Activated CD8-positive, alpha-beta T cell treated with anti-CD3 and anti-CD28 coated beads, Interleukin-2, amount 10 ng/mL, durations not matched to agents 7 days and 5 days (primary cell): ENCODE data around the gene PLA2G4B. TPM values are rescaled to one million over a fixed set of nuclear protein-coding genes. Genes with fewer than 3 reads are reported as not detected.

ENCODE experiments used
- ATAC-seq: fragments of 150-1000 bp; cut with Tn5 transposase; one replicate; pipeline ENCODE4 v1.10.0; 2021; ENCODE audit warnings: moderate library complexity
- CTCF ChIA-PET: fragments of 350-600 bp; sonication (Branson Sonifier 250); formaldehyde crosslinking; loops from one replicate; lab custom pipeline; 2021; ENCODE audit warnings: antibody characterized with exemption; lab: Charles Lee
- POLR2A ChIA-PET: fragments of 350-600 bp; sonication (Branson Sonifier 250); formaldehyde crosslinking; loops from one replicate; lab custom pipeline; 2021; ENCODE audit warnings: antibody characterized with exemption; lab: Charles Lee
- DNase-seq: peaks from one replicate; pipeline ENCODE4 v3.0.0-alpha.2; 2020
- H3K27ac Mint-ChIP-seq: one replicate; pipeline ENCODE4 v1.8.0; 2021; ENCODE audit warnings: mild to moderate bottlenecking, mixed read lengths
- H3K27me3 Mint-ChIP-seq: one replicate; pipeline ENCODE4 v1.8.0; 2021; ENCODE audit warnings: low read depth, mixed read lengths
- H3K36me3 Mint-ChIP-seq: one replicate; pipeline ENCODE4 v1.8.0; 2021; ENCODE audit warnings: low read depth, mixed read lengths
- H3K4me1 Mint-ChIP-seq: one replicate; pipeline ENCODE4 v1.8.0; 2021; ENCODE audit warnings: low read depth, mixed read lengths
- H3K4me3 Mint-ChIP-seq: one replicate; pipeline ENCODE4 v1.8.0; 2021; ENCODE audit warnings: mild to moderate bottlenecking, mixed read lengths
- H3K9me3 Mint-ChIP-seq: one replicate; pipeline ENCODE4 v1.8.0; 2022; ENCODE audit warnings: mixed read lengths; ENCODE audit not compliant: insufficient read depth
- total RNA-seq, 2 experiments: library from RNA; stranded (reverse); gene quantifications; one replicate each; pipeline ENCODE4 v1.2.3, GENCODE V29; 2021

Gene PLA2G4B
- total RNA-seq, 2 experiments from 2014 or later: 8.9 to 13.1 TPM

DNA sequence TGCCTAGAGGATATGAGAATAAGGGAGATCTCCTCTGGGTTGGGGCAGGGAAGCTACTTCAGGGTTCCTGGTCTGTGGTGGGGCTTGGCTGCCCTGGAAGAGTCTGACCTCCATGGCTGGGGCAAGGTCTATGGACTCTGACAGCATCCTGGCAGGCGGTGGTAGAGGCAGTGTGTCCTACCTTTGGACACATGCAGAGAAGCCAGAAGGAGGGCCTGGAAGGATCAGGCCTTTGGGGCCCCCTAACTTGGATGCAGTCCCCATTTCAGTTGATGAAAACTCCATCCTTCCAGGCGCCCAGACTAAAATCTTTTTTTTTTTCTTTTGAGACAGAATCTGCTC, 44.8 kb downstream of the PLA2G4B start:
- DNase-seq: no peak
- Mint-ChIP-seq H3K9me3 (no peaks in the 10 kb centered on the region), H3K36me3 (no peaks in the 10 kb centered on the region), H3K27me3 (peaks cover 14% of the 10 kb centered on the region), H3K4me3 (no peak overlapping the region), H3K27ac (no peak overlapping the region), H3K4me1 (peaks cover 24% of the 10 kb centered on the region)
- ATAC-seq: no peak
- POLR2A ChIA-PET: no interaction called here
- CTCF ChIA-PET: interaction anchor here (0.9 kb wide), 1 partner anchor 19 kb away, joined by 3 read pairs; no protein-coding TSS in a partner anchor

DNA sequence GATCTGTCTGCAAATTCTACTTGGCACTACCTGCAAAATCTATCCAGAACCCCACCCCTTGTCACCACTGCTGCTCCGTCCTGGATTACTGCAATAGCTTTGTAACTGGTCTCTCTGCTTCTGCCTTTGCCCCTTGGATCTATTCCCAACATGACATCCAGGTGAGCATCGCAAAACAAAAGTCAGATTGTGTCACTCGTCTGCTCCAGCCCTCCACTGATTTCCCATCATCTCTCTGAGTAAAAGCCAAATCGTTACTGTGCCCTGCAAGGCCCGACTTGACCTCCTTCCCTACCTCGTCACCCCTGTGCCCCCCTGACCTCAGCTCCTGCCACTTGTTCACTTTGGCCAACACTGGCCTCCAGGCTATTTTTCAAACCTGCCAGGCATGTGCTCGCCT, 45.8 kb downstream of the PLA2G4B start:
- ATAC-seq: no peak
- DNase-seq: no peak
- Mint-ChIP-seq H3K4me1 (peaks cover 34% of the 10 kb centered on the region), H3K4me3 (no peak overlapping the region), H3K27me3 (peaks cover 14% of the 10 kb centered on the region), H3K36me3 (no peaks in the 10 kb centered on the region), H3K9me3 (no peaks in the 10 kb centered on the region), H3K27ac (no peak overlapping the region)
- ChIA-PET POLR2A (no interaction called here), CTCF (interaction anchor here (0.8 kb wide), 1 partner anchor 20 kb away, joined by 3 read pairs; no protein-coding TSS in a partner anchor)

DNA sequence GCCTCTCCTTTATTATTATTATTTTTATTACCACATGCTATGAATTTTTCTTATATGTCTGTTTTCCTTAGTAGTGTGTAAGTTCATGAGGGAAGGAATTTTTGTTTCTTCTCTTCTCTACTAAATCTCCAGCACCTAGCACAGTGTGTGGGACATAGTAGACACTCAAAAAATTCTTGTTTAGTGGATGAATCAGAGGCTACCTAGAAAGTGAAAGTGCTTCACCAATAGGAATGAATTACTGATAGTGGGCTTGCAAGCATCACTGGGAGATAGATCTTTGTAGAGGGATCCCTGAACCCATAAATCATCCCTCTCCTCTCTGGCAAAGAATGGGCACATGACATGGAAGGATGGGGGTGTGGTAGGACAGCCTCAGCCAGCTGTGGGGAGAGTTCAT, 46.7 kb downstream of the PLA2G4B start:
- CTCF ChIA-PET: no interaction called here
- Mint-ChIP-seq H3K9me3 (no peaks in the 10 kb centered on the region), H3K4me3 (no peak overlapping the region), H3K27me3 (peaks cover 14% of the 10 kb centered on the region), H3K36me3 (no peaks in the 10 kb centered on the region), H3K4me1 (peaks cover 34% of the 10 kb centered on the region), H3K27ac (peak overlapping the region; percentile 64)
- ATAC-seq (no peak), DNase-seq (no peak)
- POLR2A ChIA-PET: no interaction called here

DNA sequence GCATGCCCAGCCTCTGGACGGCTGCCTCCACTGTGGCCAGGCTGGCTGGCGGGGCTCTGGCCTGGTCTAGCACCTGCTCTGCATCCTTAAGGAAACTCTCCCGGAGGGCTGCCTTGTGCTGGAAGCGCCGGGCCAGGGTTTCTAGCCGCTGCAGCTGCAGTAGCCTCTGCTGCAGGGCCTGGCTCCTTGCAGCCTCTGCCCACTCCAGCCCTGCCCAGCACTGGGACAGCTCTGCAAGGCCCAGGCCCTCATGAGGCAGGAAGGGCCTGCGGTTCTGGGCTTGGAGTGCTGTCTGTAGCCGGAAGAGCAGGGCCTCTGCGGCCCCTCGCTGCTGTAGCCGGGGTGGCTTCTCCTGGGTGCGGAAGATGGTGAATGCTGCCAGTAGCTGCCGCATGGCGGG, 47.2 kb downstream of the PLA2G4B start:
- POLR2A ChIA-PET: no interaction called here
- no peak overlapping the region for H3K27ac Mint-ChIP-seq
- ATAC-seq: no peak

DNA sequence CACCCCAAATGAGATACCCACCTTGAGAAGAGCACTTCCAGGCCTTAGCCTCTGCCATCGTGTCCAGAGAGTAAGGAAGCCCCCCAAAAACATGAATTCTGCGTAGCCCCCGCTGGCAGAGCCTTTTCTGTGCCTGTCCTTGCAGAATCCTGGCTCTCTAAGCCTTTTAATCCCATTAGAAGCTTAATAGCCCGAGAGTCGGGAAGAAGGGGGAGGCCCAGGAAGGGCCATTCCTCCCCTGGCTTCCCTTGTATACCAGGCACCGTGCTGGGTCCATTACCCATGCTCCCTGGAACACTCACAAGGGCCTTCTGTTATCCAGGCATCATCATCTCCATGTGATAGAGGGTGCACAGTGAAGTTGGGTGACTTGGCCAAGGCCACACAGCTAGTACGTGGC, 48.1 kb downstream of the PLA2G4B start:
- H3K9me3 Mint-ChIP-seq: no peaks in the 10 kb centered on the region
- ATAC-seq (no peak), DNase-seq (no peak)
- H3K27ac Mint-ChIP-seq: no peak overlapping the region
- H3K36me3 Mint-ChIP-seq: no peaks in the 10 kb centered on the region
- POLR2A ChIA-PET: no interaction called here
- H3K27me3 Mint-ChIP-seq: peaks cover 5% of the 10 kb centered on the region
- peaks cover 28% of the 10 kb centered on the region for H3K4me1 Mint-ChIP-seq
- CTCF ChIA-PET: interaction anchor here (0.8 to 1.3 kb wide), 2 partner anchors 18 to 112 kb away, joined by 3 read pairs; partner anchors contain the start of gene MAPKBP1
- H3K4me3 Mint-ChIP-seq: no peak overlapping the region

More for the DNA sequence above, 47.2 kb downstream of the PLA2G4B start:
- Mint-ChIP-seq H3K27me3 (peaks cover 11% of the 10 kb centered on the region), H3K9me3 (no peaks in the 10 kb centered on the region), H3K4me1 (peaks cover 34% of the 10 kb centered on the region), H3K36me3 (no peaks in the 10 kb centered on the region), H3K4me3 (no peak overlapping the region)
- no peak for DNase-seq
- CTCF ChIA-PET: interaction anchor here (1.3 kb wide), 1 partner anchor 112 kb away, joined by 3 read pairs; the partner anchor contains the start of gene MAPKBP1

DNA sequence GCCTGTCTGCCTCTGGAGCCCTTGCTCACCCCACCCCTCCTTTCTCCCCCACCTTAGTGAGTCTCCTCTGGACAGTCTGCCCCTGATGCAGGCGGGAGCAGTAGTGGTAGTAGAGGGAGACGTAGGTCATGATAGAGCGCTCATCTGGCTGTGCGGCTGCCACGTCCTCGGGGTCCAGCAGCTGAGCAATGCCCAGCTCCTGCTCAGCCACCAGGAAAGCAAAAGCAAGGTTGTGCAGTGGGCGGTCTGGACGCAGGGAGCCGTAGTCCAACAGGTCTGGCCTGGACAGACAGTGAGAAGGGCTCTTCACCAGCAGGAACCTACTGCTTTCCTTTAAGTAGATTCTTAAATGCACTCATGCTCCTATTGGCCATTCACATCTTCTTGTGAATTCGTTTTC, 48.5 kb downstream of the PLA2G4B start:
- ATAC-seq (no peak), DNase-seq (no peak)
- peaks cover 28% of the 10 kb centered on the region for H3K4me1 Mint-ChIP-seq
- H3K27ac Mint-ChIP-seq: no peak overlapping the region
- no peaks in the 10 kb centered on the region for H3K36me3 Mint-ChIP-seq
- H3K27me3 Mint-ChIP-seq: peaks cover 5% of the 10 kb centered on the region
- H3K9me3 Mint-ChIP-seq: no peaks in the 10 kb centered on the region
- H3K4me3 Mint-ChIP-seq: no peak overlapping the region
- ChIA-PET POLR2A (no interaction called here), CTCF (interaction anchor here (0.8 kb wide), 1 partner anchor 17 kb away, joined by 3 read pairs; no protein-coding TSS in a partner anchor)

DNA sequence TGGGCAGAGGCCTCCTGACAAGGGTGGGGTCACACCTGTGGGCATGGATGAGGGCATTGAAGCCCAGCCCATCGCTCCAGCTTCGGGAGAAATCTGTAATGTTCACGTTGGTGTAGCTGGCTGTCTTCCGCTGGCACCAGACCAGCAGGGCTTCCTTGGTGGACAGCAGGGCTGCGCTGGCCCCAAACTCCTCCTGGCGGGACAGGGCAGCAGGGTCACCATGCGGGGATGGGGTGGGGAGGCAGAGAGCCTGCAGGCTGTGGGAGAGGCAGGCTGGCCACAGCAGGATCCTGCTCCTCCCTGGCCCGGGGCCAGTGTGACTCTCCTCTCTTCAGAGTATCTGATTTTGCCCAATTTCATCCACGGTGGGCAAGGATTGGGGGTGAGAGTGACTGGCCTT, 49.2 kb downstream of the PLA2G4B start:
- DNase-seq (no peak), ATAC-seq (no peak)
- H3K27me3 Mint-ChIP-seq: peaks cover 2% of the 10 kb centered on the region
- no peak overlapping the region for H3K4me3 Mint-ChIP-seq
- H3K4me1 Mint-ChIP-seq: peaks cover 32% of the 10 kb centered on the region
- no peaks in the 10 kb centered on the region for H3K36me3 Mint-ChIP-seq
- H3K27ac Mint-ChIP-seq: no peak overlapping the region
- ChIA-PET CTCF (interaction anchor here (1.3 kb wide), 1 partner anchor 16 kb away, joined by 4 read pairs; no protein-coding TSS in a partner anchor), POLR2A (interaction anchor here (0.7 kb wide), 1 partner anchor 395 kb away, joined by 3 read pairs; no protein-coding TSS in a partner anchor)
- no peaks in the 10 kb centered on the region for H3K9me3 Mint-ChIP-seq

DNA sequence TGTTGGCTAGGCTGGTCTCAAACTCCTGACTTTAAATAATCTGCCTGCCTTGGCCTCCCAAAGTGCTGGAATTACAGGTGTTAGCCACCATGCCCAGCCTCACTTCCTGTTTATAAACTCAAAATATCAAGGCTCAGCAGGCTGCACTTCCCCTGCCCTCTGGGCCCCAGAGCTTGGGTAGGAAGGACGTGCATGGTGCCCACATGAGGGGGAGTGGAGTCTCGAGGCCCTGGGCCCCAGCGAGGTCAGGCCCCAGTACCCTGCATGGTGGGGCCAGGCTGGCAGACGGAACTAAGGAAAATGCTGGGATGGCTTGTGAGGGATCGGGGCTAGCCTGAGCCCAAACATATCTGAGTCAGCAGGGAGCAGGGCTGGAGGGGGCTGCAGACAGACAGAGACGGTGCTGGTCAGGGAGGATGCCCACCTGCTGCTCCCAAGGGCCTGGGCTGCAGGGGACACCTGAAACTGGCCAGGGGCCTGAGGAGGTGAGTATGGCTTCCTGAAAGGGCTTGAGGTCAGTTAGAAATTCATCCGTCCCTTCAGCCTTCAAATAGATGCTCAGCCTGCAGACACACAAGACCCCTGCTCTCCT, 50.1 kb downstream of the PLA2G4B start:
- Mint-ChIP-seq H3K27ac (peak overlapping the region; percentile 71), H3K36me3 (no peaks in the 10 kb centered on the region), H3K27me3 (peaks cover 2% of the 10 kb centered on the region), H3K4me1 (peaks cover 40% of the 10 kb centered on the region), H3K9me3 (no peaks in the 10 kb centered on the region), H3K4me3 (no peak overlapping the region)
- CTCF ChIA-PET: interaction anchor here (1.3 kb wide), 1 partner anchor 15 kb away, joined by 4 read pairs; no protein-coding TSS in a partner anchor
- ATAC-seq (peak; percentile 28), DNase-seq (no peak)
- POLR2A ChIA-PET: no interaction called here

DNA sequence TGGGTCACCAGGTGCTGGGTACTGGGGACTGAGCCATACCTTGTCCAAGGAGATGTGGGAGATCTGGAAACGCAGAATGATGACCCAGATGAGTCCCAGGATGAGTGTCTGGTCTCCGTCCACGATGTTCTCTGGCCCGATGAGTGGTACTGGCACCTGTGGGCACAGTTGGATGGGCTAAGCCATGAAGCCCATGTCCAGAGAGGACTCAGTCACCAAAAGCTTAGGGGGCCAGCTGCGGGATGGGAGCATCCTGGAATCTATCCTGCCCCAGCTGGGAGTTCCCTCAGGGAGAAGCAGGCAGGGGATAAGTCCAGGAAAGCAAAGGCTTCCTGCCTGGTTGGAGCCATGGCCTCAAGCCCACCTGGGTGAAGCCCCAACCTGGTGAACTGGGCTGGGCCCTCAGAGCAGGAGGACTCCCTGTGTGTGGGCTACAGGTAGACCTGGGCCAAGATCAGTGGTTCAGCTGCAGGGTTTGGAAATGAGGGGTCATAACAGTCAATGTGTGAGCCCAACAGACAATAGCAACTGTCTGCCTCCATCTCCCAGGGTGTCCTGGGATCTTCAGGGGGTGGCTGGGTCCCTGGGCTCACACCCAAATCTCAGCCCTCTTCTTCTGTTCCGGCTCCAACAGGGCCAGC, 51.5 kb downstream of the PLA2G4B start:
- DNase-seq (no peak), ATAC-seq (no peak)
- no peaks in the 10 kb centered on the region for H3K9me3 Mint-ChIP-seq
- H3K36me3 Mint-ChIP-seq: no peaks in the 10 kb centered on the region
- H3K27ac Mint-ChIP-seq: peak overlapping the region; percentile 59
- H3K4me3 Mint-ChIP-seq: no peak overlapping the region
- ChIA-PET CTCF (interaction anchor here (1.3 kb wide), 1 partner anchor 47 kb away, joined by 3 read pairs; no protein-coding TSS in a partner anchor), POLR2A (no interaction called here)
- peaks cover 54% of the 10 kb centered on the region for H3K4me1 Mint-ChIP-seq
- no peaks in the 10 kb centered on the region for H3K27me3 Mint-ChIP-seq

DNA sequence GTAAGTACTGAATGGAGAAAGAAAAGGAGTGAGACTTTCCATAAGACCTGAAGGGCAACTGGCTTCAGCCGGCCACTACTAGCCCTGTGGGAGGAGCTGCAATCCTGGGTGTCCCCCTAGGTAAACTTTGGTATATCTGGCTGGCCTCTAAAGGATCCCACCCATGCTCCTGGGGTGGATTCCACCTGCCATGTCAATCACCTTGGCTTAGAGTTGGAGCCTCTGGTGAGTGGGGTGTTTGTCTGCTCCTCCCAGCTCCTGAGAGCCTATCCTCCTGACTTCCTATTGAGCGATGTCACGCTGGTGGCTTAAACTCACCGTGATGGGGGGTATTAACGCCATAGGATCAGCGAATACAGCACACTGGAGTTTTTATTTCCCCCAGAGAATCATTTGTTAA, 52.6 kb downstream of the PLA2G4B start:
- Mint-ChIP-seq H3K9me3 (no peaks in the 10 kb centered on the region), H3K4me3 (no peak overlapping the region), H3K4me1 (peaks cover 60% of the 10 kb centered on the region), H3K27ac (no peak overlapping the region), H3K36me3 (no peaks in the 10 kb centered on the region), H3K27me3 (no peaks in the 10 kb centered on the region)
- ChIA-PET CTCF (interaction anchor here (1.4 kb wide), 1 partner anchor 117 kb away, joined by 6 read pairs; the partner anchor contains the start of gene MAPKBP1), POLR2A (interaction anchor here (0.7 kb wide), 2 partner anchors 15 to 190 kb away, joined by 3 read pairs; no protein-coding TSS in a partner anchor)
- ATAC-seq: no peak
- no peak for DNase-seq

DNA sequence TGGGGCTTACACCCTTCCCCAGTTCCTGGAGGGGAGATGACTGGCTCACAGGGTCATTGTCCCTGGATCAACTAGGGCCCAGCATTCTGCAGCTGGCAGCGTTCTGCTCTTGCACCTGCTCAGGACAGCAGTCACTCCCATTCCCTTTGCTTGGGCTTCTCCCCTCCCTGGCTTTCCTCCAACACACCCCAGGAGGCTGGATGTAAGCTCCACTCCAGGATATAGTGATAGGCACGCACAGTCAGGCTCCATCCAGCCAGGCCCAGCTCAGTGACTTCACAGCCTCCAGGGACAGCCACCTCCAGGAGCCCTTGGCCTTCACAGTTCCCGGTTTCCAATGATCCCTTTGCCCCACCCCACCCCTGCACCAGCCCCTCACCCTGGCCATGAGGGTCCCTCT, 53.3 kb downstream of the PLA2G4B start:
- no peak for DNase-seq
- no peak for ATAC-seq
- CTCF ChIA-PET: interaction anchor here (1.2 to 1.6 kb wide), 3 partner anchors 13 to 120 kb away, joined by 3 to 9 read pairs (median 6); partner anchors contain the start of gene MAPKBP1
- H3K4me1 Mint-ChIP-seq: peaks cover 63% of the 10 kb centered on the region
- POLR2A ChIA-PET: interaction anchor here (1.1 kb wide), 2 partner anchors 10 to 119 kb away, joined by 3 to 4 read pairs; no protein-coding TSS in a partner anchor
- no peaks in the 10 kb centered on the region for H3K27me3 Mint-ChIP-seq
- no peaks in the 10 kb centered on the region for H3K9me3 Mint-ChIP-seq
- H3K36me3 Mint-ChIP-seq: no peaks in the 10 kb centered on the region
- peak overlapping the region; percentile 80 for H3K27ac Mint-ChIP-seq
- no peak overlapping the region for H3K4me3 Mint-ChIP-seq
